ENCODE results near the gene IFIT5. TPM values are rescaled to one million over a fixed set of nuclear protein-coding genes. Genes with fewer than 3 reads are reported as not detected.
"Not testable (repeated sequence)": the region's sequence is repeated elsewhere in the genome, so short reads cannot be mapped to it uniquely, and the experiment has no call there.

IFIT5 gene
- total RNA-seq, 1 donor from 2014 or later: 20.3 TPM

- DNase-seq: no peak
Measured at GRCh38 chr10:89438525-89438924, 24.2 kb downstream of the IFIT5 start.

GRCh38 chr10:89440226-89441009 is 26.1 kb downstream of the IFIT5 start:
- no peak for DNase-seq

GRCh38 chr10:89442289-89442688 is 27.9 kb downstream of the IFIT5 start:
- DNase-seq: no peak

- DNase-seq: not testable (repeated sequence)
Measured at GRCh38 chr10:89444819-89445218, 30.5 kb downstream of the IFIT5 start.

- no peak for DNase-seq
Measured at GRCh38 chr10:89450901-89451300, 36.5 kb downstream of the IFIT5 start.

- no peak for DNase-seq
Measured at GRCh38 chr10:89452193-89452592, 37.8 kb downstream of the IFIT5 start.

DNA sequence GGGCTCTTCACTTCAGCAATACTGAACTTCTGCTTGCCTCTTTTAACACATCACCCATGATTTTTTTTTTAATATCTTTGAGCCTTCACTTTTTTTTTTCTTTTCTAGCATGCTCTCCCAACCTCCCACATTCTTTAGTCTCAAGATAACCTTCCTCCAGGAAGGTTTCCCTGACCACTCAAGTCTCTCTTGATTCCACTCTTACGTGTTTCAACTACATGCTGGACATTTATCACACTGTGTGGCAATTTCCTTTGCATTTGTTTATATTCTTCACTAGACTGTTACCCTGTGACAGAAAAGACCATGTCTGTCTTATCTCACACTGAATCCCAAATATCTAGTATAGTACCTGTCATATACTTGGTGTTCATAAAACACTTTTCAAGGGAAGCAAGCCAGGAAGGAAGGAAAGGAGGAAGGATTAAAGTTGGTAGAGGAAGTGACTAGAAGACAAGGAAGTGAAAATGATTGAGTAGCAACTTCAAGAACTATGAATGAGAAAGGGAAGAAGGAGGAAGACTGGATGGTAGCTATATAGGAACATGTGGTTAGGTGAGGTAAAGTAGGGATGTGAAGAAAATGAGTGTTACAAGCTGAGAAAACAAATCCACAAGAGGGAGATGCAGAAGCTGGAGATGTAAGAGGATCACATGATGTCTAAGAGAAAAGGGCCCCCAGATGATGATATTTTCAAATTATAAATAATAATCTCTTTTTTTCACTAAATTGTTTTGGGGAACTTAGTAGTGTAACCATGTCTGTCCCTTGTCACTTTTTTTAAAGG is 40.4 kb downstream of the IFIT5 start:
- DNase-seq: no peak

DNA sequence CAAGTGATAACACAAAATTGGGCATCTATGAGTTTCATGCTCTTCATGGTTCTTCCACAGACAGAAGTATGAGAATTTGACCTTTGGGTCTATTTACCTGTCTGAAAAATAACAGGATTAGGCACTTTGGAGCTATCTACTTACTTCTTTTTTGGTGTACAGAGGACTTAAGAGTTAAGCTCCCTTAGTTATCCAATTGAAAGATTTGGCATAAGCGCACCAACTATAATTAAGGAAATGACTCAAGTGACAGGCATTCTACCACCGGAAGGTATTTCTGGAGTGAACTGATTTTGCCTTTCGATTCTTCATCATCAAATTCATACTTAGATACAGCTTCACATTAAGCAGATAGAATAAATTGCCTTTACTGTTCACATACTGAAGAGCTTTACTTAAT is 43.9 kb downstream of the IFIT5 start:
- peak; percentile 79 for DNase-seq

GRCh38 chr10:89458784-89459183 is 44.4 kb downstream of the IFIT5 start:
- no peak for DNase-seq

DNA sequence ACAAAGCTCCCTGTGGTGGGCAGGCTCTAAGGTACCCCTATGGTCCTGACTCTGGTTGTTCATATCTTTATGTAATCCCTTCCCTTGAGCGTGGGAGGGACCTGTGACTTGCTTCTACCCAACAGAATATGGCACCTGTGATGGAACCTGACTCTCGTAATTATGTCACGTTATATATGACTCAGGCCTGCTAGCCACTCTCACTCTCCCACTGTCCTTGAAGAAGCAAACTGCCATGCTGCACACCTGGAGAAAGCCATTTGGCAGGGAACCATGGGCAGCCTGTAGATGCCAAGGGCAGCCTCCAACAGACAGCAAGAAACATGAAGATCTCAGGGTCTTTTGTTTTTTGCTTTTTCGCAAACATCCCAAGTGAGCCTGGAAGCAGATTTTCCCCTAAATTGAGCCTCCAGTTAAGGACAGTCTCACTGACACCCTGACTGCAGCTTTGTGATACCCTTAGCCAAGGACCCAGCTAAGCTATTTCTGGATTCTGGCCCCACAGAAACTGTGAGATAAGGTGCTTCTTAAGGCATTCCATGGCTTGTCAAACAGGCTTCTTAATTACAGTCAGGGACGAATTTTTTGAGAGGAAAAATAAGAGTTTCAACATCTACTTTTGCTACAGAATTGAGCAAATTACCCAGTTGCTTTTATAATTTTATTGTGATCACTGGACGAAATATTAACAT is 49.6 kb downstream of the IFIT5 start:
- DNase-seq: no peak

DNA sequence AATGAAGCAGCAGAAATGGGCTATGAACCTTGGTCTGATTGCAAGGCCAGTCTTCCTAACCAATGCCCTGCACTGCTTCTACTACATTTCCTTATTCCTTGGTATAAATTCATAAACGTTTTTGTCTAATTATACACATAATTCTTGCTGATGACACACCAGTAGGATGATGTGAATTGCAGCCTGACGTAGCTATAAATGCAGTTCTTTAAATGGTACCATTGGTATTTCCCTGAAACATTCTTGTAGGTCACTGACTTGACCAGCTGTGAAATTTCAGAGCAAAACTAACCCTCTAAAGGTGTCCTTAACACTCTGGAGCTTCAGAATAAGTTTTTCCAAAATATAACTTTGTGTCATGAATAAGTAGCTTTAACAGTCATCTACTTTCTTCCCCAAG is 50.8 kb downstream of the IFIT5 start:
- no peak for DNase-seq

DNA sequence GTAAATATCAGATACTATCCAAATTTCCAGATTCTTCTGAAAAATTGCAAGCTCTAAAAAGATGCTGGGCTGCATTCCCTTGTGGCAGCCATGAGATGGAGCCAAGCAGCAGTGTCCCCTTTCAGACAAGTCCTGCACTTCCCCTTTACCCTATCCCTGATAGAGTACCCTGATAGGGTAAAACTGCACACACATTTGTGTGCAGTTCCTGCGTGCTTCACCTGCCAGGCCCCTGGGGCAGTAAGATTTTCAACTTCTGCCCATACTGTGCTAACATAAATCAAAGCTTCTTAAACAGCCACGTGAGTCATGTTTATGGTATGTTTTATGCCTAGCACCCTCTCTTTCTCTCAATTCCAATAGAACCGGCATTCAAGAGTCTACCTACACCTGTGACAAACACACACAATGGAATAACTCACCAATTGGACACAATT is 52.2 kb downstream of the IFIT5 start:
- peak; percentile 28 for DNase-seq

GRCh38 chr10:89468191-89468965 is 54.0 kb downstream of the IFIT5 start:
- no peak for DNase-seq

DNA sequence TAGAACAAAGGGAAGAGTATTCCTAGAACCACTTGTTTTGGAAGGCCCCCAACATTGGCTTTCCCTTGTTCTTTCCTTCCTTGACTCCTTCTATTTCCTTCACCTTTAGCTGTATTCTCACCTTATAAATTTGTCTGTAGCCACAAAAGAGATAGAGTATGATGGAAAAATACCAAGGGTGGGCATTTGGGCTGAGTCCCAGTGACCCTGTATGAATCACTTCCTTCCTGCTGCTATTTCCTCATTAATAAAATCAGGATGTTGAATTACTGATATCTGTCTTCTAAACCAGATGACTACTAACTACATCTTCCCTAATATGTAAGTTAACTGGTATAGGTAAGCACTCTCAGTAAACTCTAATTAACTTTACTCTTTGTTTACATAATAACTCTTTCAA is 55.1 kb downstream of the IFIT5 start:
- peak; percentile 21 for DNase-seq

Other genes with a start within 250 kb of the IFIT5 start
- gene CH25H, start 207.3 kb upstream of the IFIT5 start, total RNA-seq: 3.1 and 3.8 TPM in 2 replicates
- 86.2 and 101 TPM in 2 replicates for gene LIPA, start 162.8 kb upstream of the IFIT5 start, total RNA-seq
- gene IFIT2, start 112.5 kb upstream of the IFIT5 start, total RNA-seq: 9.6 and 23.7 TPM in 2 replicates
- gene IFIT3, start 86.6 kb upstream of the IFIT5 start, total RNA-seq: 14.1 and 14.3 TPM in 2 replicates
- not detected in 2 replicates for gene IFIT1B, start 36.5 kb upstream of the IFIT5 start, total RNA-seq
- 2.2 and 2.6 TPM in 2 replicates for gene IFIT1, start 21.9 kb upstream of the IFIT5 start, total RNA-seq
- gene SLC16A12, start 121.0 kb downstream of the IFIT5 start, total RNA-seq: 0.14 and 0.34 TPM in 2 replicates
- 5.4 and 6.0 TPM in 2 replicates for gene PANK1, start 230.7 kb downstream of the IFIT5 start, total RNA-seq

All from dermis blood vessel endothelial cell (primary cell).